Upper lobe of left lung (tissue), 6 donors: ENCODE measurements around the gene TMPRSS6. TPM values are rescaled to one million over a fixed set of nuclear protein-coding genes. Genes with fewer than 3 reads are reported as not detected.
A peak's percentile ranks its signal among the peaks of the same experiment; 100 is the strongest.
"Not testable (repeated sequence)": the region's sequence is repeated elsewhere in the genome, so short reads cannot be mapped to it uniquely, and the experiment has no call there.

Source experiments
- ATAC-seq, 2 donors: fragments of 200-7000 bp; cut with Tn5 transposase; one replicate each; pipeline ENCODE4 v1.9.1; 2022; ENCODE audit warnings: mild to moderate bottlenecking in 2 of 2, moderate library complexity in 2 of 2; ENCODE audit not compliant: low FRiP score in 2 of 2
- DNase-seq, 2 donors: peaks; one replicate each; pipeline ENCODE4 v3.0.0-alpha.2; 2019 to 2020
- H3K27ac ChIP-seq, 4 donors: fragments of 200-600 bp; sonication (generic); one replicate each; pipeline ENCODE4 v1.5.1; 2016 to 2019
- H3K27me3 ChIP-seq, 4 donors: fragments of 200-600 bp; sonication (generic); one replicate each; pipeline ENCODE4 v1.5.1; 2017 to 2019
- H3K36me3 ChIP-seq, 4 donors: fragments of 200-600 bp; sonication (generic); one replicate each; pipeline ENCODE4 v1.5.1; 2016 to 2019
- H3K4me1 ChIP-seq, 4 donors: fragments of 200-600 bp; sonication (generic); one replicate each; pipeline ENCODE4 v1.5.1; 2018 to 2019
- H3K4me3 ChIP-seq, 4 donors: fragments of 200-600 bp; sonication (generic); one replicate each; pipeline ENCODE4 v1.5.1; 2017 to 2019; ENCODE audit warnings: mild to moderate bottlenecking in 2 of 4, moderate library complexity in 1 of 4
- H3K9me3 ChIP-seq, 4 donors: fragments of 200-600 bp; sonication (generic); one replicate each; pipeline ENCODE4 v1.5.1; 2018 to 2019
- CTCF ChIP-seq, 6 experiments: fragments of 450-650 bp in 4 of 6; fragments of 200-600 bp in 2 of 6; sonication (generic) in 2 of 6; IDR thresholded peaks; one replicate each; pipeline ENCODE4 v1.5.1; 2016 to 2019; ENCODE audit warnings: antibody characterized with exemption in 6 of 6
- EP300 ChIP-seq, 4 donors: sonication (generic); formaldehyde crosslinking; IDR thresholded peaks; one replicate each; pipeline ENCODE4 v1.5.1; 2017; ENCODE audit warnings: antibody characterized with exemption in 4 of 4, control low read depth in 2 of 4
- POLR2A ChIP-seq, 4 donors: fragments of 450-650 bp; IDR thresholded peaks; one replicate each; pipeline ENCODE4 v1.5.1; 2016 to 2017; ENCODE audit warnings: antibody characterized with exemption in 4 of 4, mild to moderate bottlenecking in 2 of 4
- POLR2AphosphoS5 ChIP-seq, 2 donors: sonication (generic); formaldehyde crosslinking; IDR thresholded peaks; one replicate each; pipeline ENCODE4 v1.5.1; 2017; ENCODE audit warnings: antibody characterized with exemption in 2 of 2
- WGBS, 2 donors: methylation state at CpG; one replicate each; pipeline ENCODE4 v1.1.5; 2017 to 2018; 5-methylcytosine and 5-hydroxymethylcytosine counted together
- total RNA-seq, 6 donors: library from RNA; depleted of rRNA in 4 of 6; stranded (reverse); fragments of >200 nt in 4 of 6; gene quantifications; one replicate each; pipeline versions ENCODE4 v1.1.0 to v1.2.1, GENCODE V29; 2016 to 2021
- donor health status: DM: no; HTN: no; CAD: no; lungs with moderate emphysema.
- donor health status: DM: no; HTN: yes; CAD: no; lungs with severe emphysema.

The TMPRSS6 gene
- total RNA-seq, 6 donors from 2014 or later, result 0.47 to 8.2 (median 2.0) TPM

GRCh38 chr22:37077802-37078448, 31.6 kb downstream of the TMPRSS6 start:
- Histone ChIP-seq H3K27ac (no peak overlapping the region), H3K9me3 (no peaks in the 10 kb centered on the region), H3K4me1 (peaks cover 0 to 16% (median 7%) of the 10 kb centered on the region in 4 donors), H3K27me3 (no peaks in the 10 kb centered on the region), H3K36me3 (no peaks in the 10 kb centered on the region), H3K4me3 (no peak overlapping the region)
- DNase-seq, result peak; percentile 59 to 97
- ATAC-seq, result peak in 1 of 2 donors; percentile 61
- 24 to 29% methylated on average over 14 to 15 of the region's 15 CpGs for WGBS, 2 donors
- TF ChIP-seq EP300 (IDR thresholded peaks at IDR 0.05) (no peak), POLR2A (IDR thresholded peaks at IDR 0.05) (no peak), CTCF (IDR thresholded peaks at IDR 0.05) (peak; percentile 74 to 90 (median 82))

DNA sequence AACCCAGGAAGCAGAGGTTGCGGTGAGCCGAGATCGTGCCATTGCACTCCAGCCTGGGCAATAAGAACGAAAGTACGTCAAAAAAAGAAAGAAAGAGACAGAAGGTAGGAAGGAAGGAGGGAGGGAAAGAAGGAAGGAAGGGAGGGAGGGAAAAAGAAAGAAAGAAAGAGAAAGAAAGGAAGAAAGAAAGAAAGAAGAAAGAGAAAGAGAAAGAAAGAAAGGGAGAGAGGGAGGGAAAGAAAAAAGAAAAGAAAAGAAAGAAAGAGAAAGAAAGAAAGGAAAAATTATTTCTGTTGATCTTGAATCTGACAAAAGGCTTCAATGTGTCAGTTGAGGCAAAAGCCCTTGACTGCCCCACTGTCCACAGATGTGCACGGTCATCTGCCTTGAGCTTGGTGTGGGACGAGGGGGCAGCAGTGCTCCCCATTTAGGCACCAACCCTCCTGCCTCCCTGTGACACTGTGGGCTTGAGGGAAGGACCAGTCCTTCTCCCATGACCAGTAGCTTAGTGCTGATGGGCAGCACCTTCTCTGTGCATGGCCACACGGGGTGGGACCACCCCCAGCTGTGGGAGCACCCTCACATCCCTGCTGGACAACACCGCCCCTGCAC, 33.6 kb downstream of the TMPRSS6 start:
- peaks cover 0 to 16% (median 7%) of the 10 kb centered on the region in 4 donors for H3K4me1 ChIP-seq
- H3K4me3 ChIP-seq, result no peak overlapping the region
- WGBS, 2 donors, result 83 to 84% methylated on average over 7 to 9 of the region's 9 CpGs
- no peak for TF ChIP-seq POLR2A (IDR thresholded peaks at IDR 0.05)
- TF ChIP-seq POLR2AphosphoS5 (IDR thresholded peaks at IDR 0.05), result no peak
- H3K27me3 ChIP-seq, result no peaks in the 10 kb centered on the region
- H3K36me3 ChIP-seq, result no peaks in the 10 kb centered on the region
- H3K27ac ChIP-seq, result no peak overlapping the region
- DNase-seq (no peak), ATAC-seq (no peak)
- H3K9me3 ChIP-seq, result no peaks in the 10 kb centered on the region

DNA sequence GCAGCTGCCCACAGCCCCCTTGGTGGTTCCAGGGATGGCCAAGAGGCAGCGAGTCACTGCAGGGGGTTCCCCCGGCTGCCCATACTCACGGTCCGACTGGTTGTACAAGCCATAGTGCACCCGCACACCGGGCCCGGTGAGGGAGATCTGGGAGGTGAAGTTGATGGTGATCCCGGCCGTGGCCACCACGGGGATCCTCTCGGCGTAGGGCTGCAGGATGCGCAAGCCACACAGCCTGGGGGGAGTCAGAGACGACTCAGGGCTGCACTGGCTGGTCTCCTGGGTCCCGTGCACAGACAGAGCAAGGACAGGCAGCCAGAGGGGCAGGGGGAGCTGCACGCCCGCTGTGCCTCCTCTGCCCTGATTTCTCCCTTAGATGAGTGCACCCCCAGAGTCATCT, 34.5 kb downstream of the TMPRSS6 start:
- no peaks in the 10 kb centered on the region for H3K27me3 ChIP-seq
- no peak overlapping the region for H3K27ac ChIP-seq
- H3K9me3 ChIP-seq, result no peaks in the 10 kb centered on the region
- H3K4me1 ChIP-seq, result peaks cover 0 to 16% (median 7%) of the 10 kb centered on the region in 4 donors
- H3K4me3 ChIP-seq, result no peak overlapping the region
- ATAC-seq (peak in 1 of 2 donors; percentile 9), DNase-seq (no peak)
- no peaks in the 10 kb centered on the region for H3K36me3 ChIP-seq
- 62 to 71% methylated on average over 16 to 17 of the region's 17 CpGs for WGBS, 2 donors
- TF ChIP-seq CTCF (IDR thresholded peaks at IDR 0.05) (no peak), POLR2AphosphoS5 (IDR thresholded peaks at IDR 0.05) (no peak), EP300 (IDR thresholded peaks at IDR 0.05) (no peak), POLR2A (IDR thresholded peaks at IDR 0.05) (no peak)

DNA sequence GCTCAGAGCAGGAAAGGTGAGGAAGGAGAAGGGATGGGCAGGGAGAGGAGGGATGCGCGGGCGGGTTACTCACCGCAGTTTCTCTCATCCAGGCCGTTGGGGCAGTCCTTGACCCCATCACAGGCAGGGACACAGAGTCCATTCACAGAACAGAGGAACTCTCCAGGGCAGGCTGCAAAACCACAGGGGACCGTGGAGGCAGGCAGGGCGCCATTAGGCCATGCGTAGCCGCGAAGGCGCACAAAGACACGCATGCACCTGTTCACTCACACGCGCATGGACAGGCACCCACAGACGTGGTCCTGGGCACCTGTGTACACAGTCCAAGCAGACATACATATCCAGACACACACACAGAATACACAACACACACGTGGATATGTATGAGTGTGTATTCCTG, 35.0 kb downstream of the TMPRSS6 start:
- Histone ChIP-seq H3K27me3 (no peaks in the 10 kb centered on the region), H3K4me1 (peaks cover 0 to 10% (median 6%) of the 10 kb centered on the region in 4 donors), H3K27ac (no peak overlapping the region), H3K36me3 (no peaks in the 10 kb centered on the region), H3K9me3 (no peaks in the 10 kb centered on the region), H3K4me3 (no peak overlapping the region)
- no peak for TF ChIP-seq CTCF (IDR thresholded peaks at IDR 0.05)
- TF ChIP-seq EP300 (IDR thresholded peaks at IDR 0.05), result no peak
- no peak for TF ChIP-seq POLR2AphosphoS5 (IDR thresholded peaks at IDR 0.05)
- no peak for TF ChIP-seq POLR2A (IDR thresholded peaks at IDR 0.05)
- DNase-seq, result no peak
- ATAC-seq, result no peak
- WGBS, 2 donors, result 70 to 74% methylated on average over 15 to 16 of the region's 16 CpGs

DNA sequence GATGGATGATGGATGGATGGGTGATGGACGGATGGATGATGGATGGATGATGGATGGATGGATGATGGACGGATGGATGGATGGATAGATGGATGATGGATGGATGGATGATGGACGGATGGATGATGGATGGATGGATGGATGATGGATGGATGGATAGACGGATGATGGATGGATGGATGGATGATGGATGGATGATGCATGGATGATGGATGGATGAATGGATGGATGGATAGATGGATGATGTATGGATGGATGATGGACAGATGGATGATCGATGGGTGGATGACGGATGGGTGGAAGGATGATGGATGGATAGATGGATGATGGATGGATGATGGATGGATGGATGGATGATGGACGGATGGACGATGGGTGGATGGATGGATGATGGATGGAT, 36.8 kb downstream of the TMPRSS6 start:
- Histone ChIP-seq H3K4me3 (no peak overlapping the region), H3K4me1 (peaks cover 0 to under 1% (median 0%) of the 10 kb centered on the region in 4 donors), H3K36me3 (no peaks in the 10 kb centered on the region), H3K9me3 (no peaks in the 10 kb centered on the region), H3K27ac (no peak overlapping the region), H3K27me3 (peaks cover 0 to 12% (median 4%) of the 10 kb centered on the region in 4 donors)
- no peak for TF ChIP-seq POLR2AphosphoS5 (IDR thresholded peaks at IDR 0.05)
- WGBS, 2 donors, result 88 to 90% methylated on average over 8 of the region's 8 CpGs
- no peak for DNase-seq
- ATAC-seq, result no peak

GRCh38 chr22:37071850-37072592, 37.5 kb downstream of the TMPRSS6 start:
- WGBS, 2 donors, result 93 to 95% methylated on average over 5 of the region's 5 CpGs
- not testable (repeated sequence) for H3K9me3 ChIP-seq, H3K4me3 ChIP-seq, ATAC-seq, H3K36me3 ChIP-seq, DNase-seq, H3K27ac ChIP-seq, H3K4me1 ChIP-seq
- peaks cover 0 to 12% (median 4%) of the 10 kb centered on the region in 4 donors for H3K27me3 ChIP-seq
